ENCODE results near the gene LYPD3.

Gene LYPD3

GRCh38 chr19:43468354-43469159 lies 3.1 kb upstream of the LYPD3 start:
- no peak for TF ChIP-seq CTCF (IDR thresholded peaks at IDR 0.05; ENCODE audit: extremely low read depth, missing control alignments)
- DNase-seq (ENCODE audit: low spot score) = no peak

GRCh38 chr19:43467730-43468129 lies 2.3 kb upstream of the LYPD3 start:
- no peak for TF ChIP-seq CTCF (IDR thresholded peaks at IDR 0.05; ENCODE audit: extremely low read depth, missing control alignments)
- no peak for DNase-seq (ENCODE audit: low spot score)

GRCh38 chr19:43467276-43467675 lies 1.9 kb upstream of the LYPD3 start:
- TF ChIP-seq CTCF (IDR thresholded peaks at IDR 0.05; ENCODE audit: extremely low read depth, missing control alignments) = no peak
- no peak for DNase-seq (ENCODE audit: low spot score)

- DNase-seq (ENCODE audit: low spot score) = no peak
- no peak for TF ChIP-seq CTCF (IDR thresholded peaks at IDR 0.05; ENCODE audit: extremely low read depth, missing control alignments)
Measured at GRCh38 chr19:43466793-43467192, 1.4 kb upstream of the LYPD3 start.

- peak; percentile 82 for DNase-seq (ENCODE audit: low spot score)
- no peak for TF ChIP-seq CTCF (IDR thresholded peaks at IDR 0.05; ENCODE audit: extremely low read depth, missing control alignments)
Measured at GRCh38 chr19:43464134-43464775, 1.2 kb downstream of the LYPD3 start.

GRCh38 chr19:43463381-43464133 lies 1.9 kb downstream of the LYPD3 start:
- TF ChIP-seq CTCF (IDR thresholded peaks at IDR 0.05; ENCODE audit: extremely low read depth, missing control alignments) = no peak

More at GRCh38 chr19:43463381-43464133, 1.9 kb downstream of the LYPD3 start:
- peak; percentile 97 for DNase-seq (ENCODE audit: low spot score)
